Suprapubic skin (tissue), 4 donors: ENCODE data around the gene DDO. TPM values are rescaled to one million over a fixed set of nuclear protein-coding genes. Genes with fewer than 3 reads are reported as not detected.
"Not testable (repeated sequence)": the region's sequence is repeated elsewhere in the genome, so short reads cannot be mapped to it uniquely, and the experiment has no call there.

ENCODE experiments used
- DNase-seq, 2 donors: peaks; one replicate each; pipeline ENCODE4 v3.0.0-alpha.2; 2019; ENCODE audit warnings: low spot score in 2 of 2
- H3K27ac ChIP-seq: fragments of 200-600 bp; sonication (generic); one replicate; pipeline ENCODE4 v1.5.1; 2019
- H3K27me3 ChIP-seq: fragments of 200-600 bp; sonication (generic); one replicate; pipeline ENCODE4 v1.5.1; 2019
- H3K36me3 ChIP-seq: fragments of 200-600 bp; sonication (generic); one replicate; pipeline ENCODE4 v1.5.1; 2019
- H3K4me1 ChIP-seq: fragments of 200-600 bp; sonication (generic); one replicate; pipeline ENCODE4 v1.5.1; 2019
- H3K4me3 ChIP-seq: fragments of 200-600 bp; sonication (generic); one replicate; pipeline ENCODE4 v1.5.1; 2019; ENCODE audit warnings: mild to moderate bottlenecking
- H3K9me3 ChIP-seq: fragments of 200-600 bp; sonication (generic); one replicate; pipeline ENCODE4 v1.5.1; 2019
- EP300 ChIP-seq: sonication (generic); formaldehyde crosslinking; IDR thresholded peaks from one replicate; pipeline ENCODE4 v1.6.1; 2017; ENCODE audit warnings: antibody characterized with exemption
- POLR2A ChIP-seq, 2 donors: fragments of 450-650 bp; IDR thresholded peaks; one replicate each; pipeline ENCODE4 v1.6.1; 2017; ENCODE audit warnings: antibody characterized with exemption in 2 of 2, mild to moderate bottlenecking in 2 of 2, moderate library complexity in 2 of 2
- POLR2AphosphoS5 ChIP-seq, 3 donors: sonication (generic); formaldehyde crosslinking; IDR thresholded peaks; one replicate each; pipeline ENCODE4 v1.6.1; 2017; ENCODE audit warnings: antibody characterized with exemption in 3 of 3
- WGBS: methylation state at CpG from one replicate; pipeline ENCODE4 v1.1.5; 2018; 5-methylcytosine and 5-hydroxymethylcytosine counted together
- total RNA-seq, 4 donors: library from RNA; depleted of rRNA; stranded (reverse); fragments of >200 nt; gene quantifications; one replicate each; pipeline ENCODE4 v1.1.0, GENCODE V29; 2016
- TF ChIP-seq, protein P1 (sequence below), 2 donors: fragments of 200-600 bp in 1 of 2; fragments of 450-650 bp in 1 of 2; sonication (generic) in 1 of 2; IDR thresholded peaks; one replicate each; pipeline ENCODE4 v1.5.1; 2016 to 2019; ENCODE audit warnings: antibody characterized with exemption in 2 of 2, mild to moderate bottlenecking in 1 of 2, moderate library complexity in 1 of 2

The DDO gene
- total RNA-seq, 4 donors from 2014 or later = 0.81 to 1.1 TPM; not detected in 2

DNA sequence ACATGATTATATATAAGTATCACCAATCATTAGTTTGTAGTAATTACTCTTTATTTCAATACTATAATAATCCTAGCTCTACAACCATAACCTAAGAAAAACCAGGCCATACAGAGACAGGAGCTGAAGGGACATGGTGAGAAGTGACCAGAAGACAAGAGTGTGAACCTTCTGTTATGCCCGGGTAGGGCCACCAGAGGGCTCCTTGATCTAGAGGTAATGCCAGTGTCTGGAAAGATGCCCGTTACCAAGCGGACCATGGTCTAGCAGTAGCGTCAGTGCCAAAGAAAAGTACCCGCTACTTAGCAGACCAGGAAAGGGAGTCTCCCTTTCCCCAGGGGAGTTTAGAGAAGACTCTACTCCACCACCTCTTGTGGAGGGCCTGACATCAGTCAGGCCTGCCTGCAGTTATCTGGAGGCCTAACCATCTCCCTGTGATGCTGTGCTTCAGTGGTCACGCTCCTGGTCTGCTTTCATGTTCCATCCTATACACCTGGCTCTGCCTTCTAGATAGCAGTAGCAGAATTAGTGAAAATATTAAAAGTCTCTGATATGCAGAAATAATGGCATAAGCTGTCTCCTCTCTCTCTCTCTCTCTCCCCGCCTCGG lies 42.3 kb upstream of the DDO start:
- WGBS = 90% methylated on average over 8 of the region's 8 CpGs
- TF ChIP-seq, protein P1, sequence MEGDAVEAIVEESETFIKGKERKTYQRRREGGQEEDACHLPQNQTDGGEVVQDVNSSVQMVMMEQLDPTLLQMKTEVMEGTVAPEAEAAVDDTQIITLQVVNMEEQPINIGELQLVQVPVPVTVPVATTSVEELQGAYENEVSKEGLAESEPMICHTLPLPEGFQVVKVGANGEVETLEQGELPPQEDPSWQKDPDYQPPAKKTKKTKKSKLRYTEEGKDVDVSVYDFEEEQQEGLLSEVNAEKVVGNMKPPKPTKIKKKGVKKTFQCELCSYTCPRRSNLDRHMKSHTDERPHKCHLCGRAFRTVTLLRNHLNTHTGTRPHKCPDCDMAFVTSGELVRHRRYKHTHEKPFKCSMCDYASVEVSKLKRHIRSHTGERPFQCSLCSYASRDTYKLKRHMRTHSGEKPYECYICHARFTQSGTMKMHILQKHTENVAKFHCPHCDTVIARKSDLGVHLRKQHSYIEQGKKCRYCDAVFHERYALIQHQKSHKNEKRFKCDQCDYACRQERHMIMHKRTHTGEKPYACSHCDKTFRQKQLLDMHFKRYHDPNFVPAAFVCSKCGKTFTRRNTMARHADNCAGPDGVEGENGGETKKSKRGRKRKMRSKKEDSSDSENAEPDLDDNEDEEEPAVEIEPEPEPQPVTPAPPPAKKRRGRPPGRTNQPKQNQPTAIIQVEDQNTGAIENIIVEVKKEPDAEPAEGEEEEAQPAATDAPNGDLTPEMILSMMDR (IDR thresholded peaks at IDR 0.05) = peak in 1 of 2 donors; percentile 20

DNA sequence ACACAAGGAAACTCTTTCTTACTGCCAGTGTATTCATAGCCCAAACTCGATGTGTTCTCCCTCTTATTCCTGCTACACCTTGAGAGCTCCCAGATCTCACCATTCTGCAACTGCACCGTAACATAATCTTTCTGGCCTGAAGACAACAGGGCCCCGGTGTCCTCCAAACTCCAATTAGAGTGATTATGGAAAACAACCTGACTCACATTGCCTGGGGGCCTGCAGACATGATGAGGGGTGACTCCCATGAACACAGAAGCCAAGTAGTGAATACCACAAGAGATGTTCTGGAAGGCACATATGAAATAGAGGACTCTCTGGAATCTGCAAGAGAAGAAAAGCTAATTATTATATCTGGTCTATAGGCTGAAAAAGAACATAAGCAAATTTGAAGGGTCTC lies 41.3 kb upstream of the DDO start:
- Histone ChIP-seq H3K9me3 (no peaks in the 10 kb centered on the region), H3K4me1 (no peaks in the 10 kb centered on the region), H3K36me3 (no peaks in the 10 kb centered on the region), H3K4me3 (no peak overlapping the region), H3K27me3 (no peaks in the 10 kb centered on the region), H3K27ac (no peak overlapping the region)
- DNase-seq = no peak
- 60% methylated on average over 3 of the region's 3 CpGs for WGBS
- no peak for TF ChIP-seq EP300
- no peak for TF ChIP-seq POLR2AphosphoS5 (IDR thresholded peaks at IDR 0.05)
- TF ChIP-seq POLR2A (IDR thresholded peaks at IDR 0.05) = no peak
- TF ChIP-seq, protein P1 (IDR thresholded peaks at IDR 0.05) = no peak

More for the DNA sequence above, 42.3 kb upstream of the DDO start:
- H3K27me3 ChIP-seq, H3K27ac ChIP-seq, H3K9me3 ChIP-seq, H3K36me3 ChIP-seq, DNase-seq, H3K4me1 ChIP-seq, H3K4me3 ChIP-seq: not testable (repeated sequence)

DNA sequence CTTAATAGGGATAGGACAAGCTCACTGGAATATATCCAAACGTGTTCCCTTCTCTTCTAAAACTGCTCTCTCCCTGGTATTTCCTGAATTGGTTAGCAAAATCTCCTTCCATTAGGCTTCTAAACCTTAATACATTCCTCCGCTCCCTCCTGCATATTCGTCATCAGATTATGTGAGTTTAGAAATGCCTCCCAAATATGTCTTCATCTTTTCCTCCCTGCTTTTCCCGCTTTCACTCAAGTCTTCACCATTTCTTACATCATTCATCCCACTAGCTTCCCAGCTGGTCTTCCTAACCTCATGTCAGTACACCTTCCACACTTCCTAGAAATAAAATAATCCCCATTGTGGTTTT lies 34.1 kb upstream of the DDO start:
- no peaks in the 10 kb centered on the region for H3K9me3 ChIP-seq
- no peaks in the 10 kb centered on the region for H3K4me1 ChIP-seq
- no peak overlapping the region for H3K27ac ChIP-seq
- DNase-seq = no peak
- WGBS = 74% methylated on average over 4 of the region's 4 CpGs
- no peaks in the 10 kb centered on the region for H3K27me3 ChIP-seq
- H3K36me3 ChIP-seq = no peaks in the 10 kb centered on the region
- TF ChIP-seq POLR2A (IDR thresholded peaks at IDR 0.05) (no peak), EP300 (no peak), POLR2AphosphoS5 (IDR thresholded peaks at IDR 0.05) (no peak)
- TF ChIP-seq, protein P1 (IDR thresholded peaks at IDR 0.05) = no peak
- H3K4me3 ChIP-seq = no peak overlapping the region

DNA sequence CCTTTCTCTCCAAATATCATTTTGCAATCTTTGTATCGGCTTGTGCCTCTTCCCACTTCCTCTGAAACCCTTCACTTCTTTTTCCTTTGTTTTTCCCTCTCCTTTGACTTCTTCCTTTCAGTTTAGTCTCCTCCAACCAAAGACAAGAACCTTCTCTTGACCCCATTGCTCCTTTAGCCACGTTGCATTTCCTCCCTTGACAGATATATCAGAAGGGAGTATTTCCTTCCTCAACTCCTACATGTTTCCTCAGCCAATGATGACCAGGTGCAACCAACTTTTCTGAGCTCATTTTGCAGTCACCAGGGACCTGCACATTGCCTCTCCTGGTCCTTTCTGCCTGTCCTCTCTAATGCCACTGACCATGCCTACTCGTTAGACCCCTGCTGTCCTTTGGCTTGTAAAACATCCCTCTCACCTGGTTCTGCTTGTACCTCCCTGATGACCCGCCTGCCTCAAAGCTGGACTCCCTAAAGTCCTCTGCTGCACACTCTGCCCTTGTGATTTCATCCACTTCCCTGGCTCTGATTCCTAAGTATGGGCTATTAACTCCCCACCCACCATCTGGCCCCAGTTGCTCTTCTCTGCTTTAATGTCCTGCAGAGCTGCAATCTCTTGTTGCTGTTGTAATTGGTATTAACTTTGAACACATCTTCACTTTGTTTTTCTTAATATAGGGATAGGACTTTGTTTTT lies 33.6 kb upstream of the DDO start:
- Histone ChIP-seq H3K4me1 (no peaks in the 10 kb centered on the region), H3K27ac (no peak overlapping the region)
- TF ChIP-seq EP300 = no peak
- TF ChIP-seq, protein P1 (IDR thresholded peaks at IDR 0.05) = no peak

DNA sequence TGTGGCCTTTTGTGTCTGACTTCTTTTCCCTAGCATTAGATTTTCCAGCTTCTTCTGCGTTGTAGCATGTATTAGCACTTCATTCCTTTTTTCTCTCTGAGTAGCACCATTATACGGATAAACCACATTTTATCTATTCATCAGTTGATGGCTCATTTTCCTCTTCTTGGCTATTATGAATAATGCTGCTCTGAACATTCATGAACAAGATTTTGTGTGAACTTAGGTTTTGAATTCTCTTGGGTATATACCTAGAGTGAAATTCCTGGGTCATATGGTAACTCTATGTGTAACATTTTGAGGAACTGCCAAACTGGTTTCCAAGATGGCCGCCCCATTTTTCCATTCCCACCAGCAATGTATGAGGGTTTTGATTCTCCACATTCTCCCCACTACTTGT lies 32.4 kb upstream of the DDO start:
- H3K36me3 ChIP-seq = no peaks in the 10 kb centered on the region
- no peak for DNase-seq
- H3K9me3 ChIP-seq = no peaks in the 10 kb centered on the region
- 87% methylated on average over 3 of the region's 3 CpGs for WGBS
- H3K4me3 ChIP-seq = no peak overlapping the region
- no peaks in the 10 kb centered on the region for H3K27me3 ChIP-seq
- TF ChIP-seq, protein P1 (IDR thresholded peaks at IDR 0.05) = no peak
- TF ChIP-seq POLR2AphosphoS5 (IDR thresholded peaks at IDR 0.05) (no peak), EP300 (no peak), POLR2A (IDR thresholded peaks at IDR 0.05) (no peak)
- H3K4me1 ChIP-seq = no peaks in the 10 kb centered on the region
- no peak overlapping the region for H3K27ac ChIP-seq

More for the DNA sequence above, 33.6 kb upstream of the DDO start:
- H3K9me3 ChIP-seq = no peaks in the 10 kb centered on the region
- H3K36me3 ChIP-seq = no peaks in the 10 kb centered on the region
- H3K4me3 ChIP-seq = no peak overlapping the region
- H3K27me3 ChIP-seq = no peaks in the 10 kb centered on the region
- no peak for DNase-seq
- 58% methylated on average over 4 of the region's 4 CpGs for WGBS
